Calu3 (cell line): ENCODE results near the gene ENPP1. TPM values are rescaled to one million over a fixed set of nuclear protein-coding genes. Genes with fewer than 3 reads are reported as not detected.

Source experiments
- BruUV-seq: library from RNA; stranded (reverse); fragments of 400-500 nt; replicated peaks from 2 replicates; lab custom pipeline; 2021; lab: Mats Ljungman, UMichigan
- CTCF ChIA-PET: fragments of 300-600 bp; sonication (Branson Sonifier 250); formaldehyde crosslinking; loops from one replicate; lab custom pipeline; 2022; ENCODE audit warnings: antibody characterized with exemption; lab: Charles Lee
- DNase-seq: peaks from one replicate; pipeline ENCODE4 v3.0.0; 2022
- H3K27ac Mint-ChIP-seq: one replicate; pipeline ENCODE4 v1.8.0; 2022; ENCODE audit warnings: mixed read lengths; ENCODE audit not compliant: unreplicated experiment
- H3K27me3 Mint-ChIP-seq: one replicate; pipeline ENCODE4 v1.8.0; 2022; ENCODE audit warnings: mixed read lengths; ENCODE audit not compliant: unreplicated experiment
- H3K36me3 Mint-ChIP-seq: one replicate; pipeline ENCODE4 v1.8.0; 2022; ENCODE audit warnings: mild to moderate bottlenecking, moderate library complexity, mixed read lengths; ENCODE audit not compliant: insufficient read depth, unreplicated experiment
- H3K4me1 Mint-ChIP-seq: one replicate; pipeline ENCODE4 v1.8.0; 2022; ENCODE audit warnings: mild to moderate bottlenecking, low read depth, mixed read lengths; ENCODE audit not compliant: unreplicated experiment
- H3K4me3 Mint-ChIP-seq: one replicate; pipeline ENCODE4 v1.8.0; 2022; ENCODE audit warnings: mild to moderate bottlenecking, low read depth, moderate library complexity, mixed read lengths; ENCODE audit not compliant: unreplicated experiment
- H3K9me3 Mint-ChIP-seq: one replicate; pipeline ENCODE4 v1.8.0; 2022; ENCODE audit warnings: low read depth, mixed read lengths; ENCODE audit not compliant: unreplicated experiment
- intact Hi-C: fragments of 100-400 bp; cut with micrococcal nuclease; formaldehyde crosslinking; loops from one replicate; pipeline ENCODE4 v1.10.0; 2022; ENCODE audit not compliant: unreplicated experiment
- total RNA-seq: library from RNA; stranded (reverse); gene quantifications from 2 replicates; pipeline ENCODE4 v1.2.3, GENCODE V29; 2022
- TF ChIP-seq, protein P1 (sequence below): fragments of 200-600 bp; IDR thresholded peaks from one replicate; pipeline ENCODE4 v1.8.0; 2022; ENCODE audit warnings: antibody characterized with exemption; ENCODE audit not compliant: unreplicated experiment

The ENPP1 gene
- total RNA-seq, 1 experiment from 2014 or later: 7.7 TPM

DNA sequence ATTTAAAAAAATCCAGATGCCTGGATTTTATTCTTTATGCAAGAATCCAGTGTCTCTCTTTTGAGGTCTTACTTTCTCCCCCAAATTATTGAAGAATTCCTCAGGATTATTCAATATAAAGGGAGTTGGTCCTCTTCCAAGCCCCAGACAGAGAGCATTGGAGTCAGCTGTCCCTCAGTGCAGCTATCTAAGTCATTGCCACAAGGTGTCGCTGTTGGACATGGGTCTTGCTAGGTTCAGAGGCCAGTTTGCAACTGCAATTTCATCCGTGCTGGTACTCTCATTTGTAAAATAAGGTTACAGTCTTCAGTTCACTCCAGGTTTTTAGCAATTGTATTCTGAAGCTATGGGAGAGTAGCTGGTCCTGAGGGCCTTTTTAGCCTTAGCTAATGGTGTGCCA, 115.5 kb downstream of the ENPP1 start:
- intact Hi-C loops: no loop called here
- peak; percentile 61 for DNase-seq
- H3K27ac Mint-ChIP-seq: no peak overlapping the region
- BruUV-seq: no TSS peak
- no peaks in the 10 kb centered on the region for H3K36me3 Mint-ChIP-seq
- H3K4me3 Mint-ChIP-seq: no peak overlapping the region
- H3K4me1 Mint-ChIP-seq: no peaks in the 10 kb centered on the region
- CTCF ChIA-PET: interaction anchor here (0.8 to 4.1 kb wide), 7 partner anchors 8 to 375 kb away, joined by 3 to 27 read pairs (median 5); no protein-coding TSS in a partner anchor
- H3K9me3 Mint-ChIP-seq: peaks cover 5% of the 10 kb centered on the region
- TF ChIP-seq, protein P1, sequence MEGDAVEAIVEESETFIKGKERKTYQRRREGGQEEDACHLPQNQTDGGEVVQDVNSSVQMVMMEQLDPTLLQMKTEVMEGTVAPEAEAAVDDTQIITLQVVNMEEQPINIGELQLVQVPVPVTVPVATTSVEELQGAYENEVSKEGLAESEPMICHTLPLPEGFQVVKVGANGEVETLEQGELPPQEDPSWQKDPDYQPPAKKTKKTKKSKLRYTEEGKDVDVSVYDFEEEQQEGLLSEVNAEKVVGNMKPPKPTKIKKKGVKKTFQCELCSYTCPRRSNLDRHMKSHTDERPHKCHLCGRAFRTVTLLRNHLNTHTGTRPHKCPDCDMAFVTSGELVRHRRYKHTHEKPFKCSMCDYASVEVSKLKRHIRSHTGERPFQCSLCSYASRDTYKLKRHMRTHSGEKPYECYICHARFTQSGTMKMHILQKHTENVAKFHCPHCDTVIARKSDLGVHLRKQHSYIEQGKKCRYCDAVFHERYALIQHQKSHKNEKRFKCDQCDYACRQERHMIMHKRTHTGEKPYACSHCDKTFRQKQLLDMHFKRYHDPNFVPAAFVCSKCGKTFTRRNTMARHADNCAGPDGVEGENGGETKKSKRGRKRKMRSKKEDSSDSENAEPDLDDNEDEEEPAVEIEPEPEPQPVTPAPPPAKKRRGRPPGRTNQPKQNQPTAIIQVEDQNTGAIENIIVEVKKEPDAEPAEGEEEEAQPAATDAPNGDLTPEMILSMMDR: peak; percentile 62
- H3K27me3 Mint-ChIP-seq: no peaks in the 10 kb centered on the region

DNA sequence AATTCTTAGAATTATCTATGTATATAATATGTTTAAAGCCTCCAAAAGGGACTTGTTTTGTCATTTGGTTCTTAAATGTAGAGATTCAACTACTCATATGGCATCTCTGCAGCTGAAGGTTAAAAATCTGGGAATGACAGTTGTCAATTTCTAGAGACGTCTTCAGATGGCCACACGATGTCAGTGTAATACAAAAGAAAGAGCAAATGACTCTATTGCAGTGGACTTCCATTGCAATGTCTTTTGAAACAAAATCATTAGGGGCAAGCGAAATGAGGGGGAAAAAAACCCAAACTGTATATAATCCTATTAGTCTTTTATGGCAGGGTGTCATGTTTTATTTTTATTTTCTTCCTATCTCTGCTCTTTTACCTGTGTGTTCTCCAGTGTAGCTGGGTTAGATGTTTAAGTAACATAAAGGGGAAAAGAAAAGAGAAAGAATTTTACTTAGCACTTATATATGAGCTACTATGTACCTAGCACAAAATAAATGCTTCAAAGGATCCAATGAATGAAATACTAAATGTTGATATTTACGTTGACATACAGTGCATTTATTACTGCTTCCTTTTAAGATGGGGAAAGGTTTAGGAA, 117.2 kb downstream of the ENPP1 start:
- TF ChIP-seq, protein P1: peak; percentile 36
- no peaks in the 10 kb centered on the region for H3K36me3 Mint-ChIP-seq
- no peaks in the 10 kb centered on the region for H3K27me3 Mint-ChIP-seq
- no peak for DNase-seq
- no TSS peak for BruUV-seq
- H3K9me3 Mint-ChIP-seq: no peaks in the 10 kb centered on the region
- no peak overlapping the region for H3K4me3 Mint-ChIP-seq
- intact Hi-C loops: loop anchor here (1.0 kb wide), 3 partner anchors 236 to 373 kb away; no protein-coding TSS in a partner anchor
- no peak overlapping the region for H3K27ac Mint-ChIP-seq
- no peaks in the 10 kb centered on the region for H3K4me1 Mint-ChIP-seq
- CTCF ChIA-PET: interaction anchor here (0.6 to 4.1 kb wide), 16 partner anchors 10 to 559 kb away, joined by 3 to 27 read pairs (median 4); partner anchors contain the start of gene CCN2

DNA sequence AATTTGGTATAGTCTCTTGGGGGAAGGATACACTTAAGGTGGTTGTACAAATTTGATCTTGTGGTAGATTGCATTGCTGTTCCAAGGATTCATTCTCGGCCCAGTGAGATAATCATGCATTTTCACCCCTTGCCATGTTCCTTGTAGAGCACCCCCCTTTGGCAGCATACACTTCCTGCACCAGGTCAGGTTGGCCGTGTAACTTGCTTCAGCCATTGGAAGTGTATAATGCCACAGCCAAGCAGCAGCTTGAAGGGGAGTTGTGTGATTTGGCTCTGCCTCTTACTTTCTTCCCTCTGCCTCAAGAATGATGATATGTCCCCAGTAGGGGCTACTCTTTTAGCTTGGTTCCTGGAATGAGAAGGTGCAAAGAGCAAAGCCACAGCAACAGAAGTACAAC, 121.4 kb downstream of the ENPP1 start:
- Mint-ChIP-seq H3K4me1 (no peaks in the 10 kb centered on the region), H3K27ac (no peak overlapping the region), H3K36me3 (no peaks in the 10 kb centered on the region), H3K4me3 (no peak overlapping the region), H3K9me3 (no peaks in the 10 kb centered on the region), H3K27me3 (no peaks in the 10 kb centered on the region)
- intact Hi-C loops: no loop called here
- DNase-seq: no peak
- TF ChIP-seq, protein P1: no peak
- CTCF ChIA-PET: no interaction called here
- no TSS peak for BruUV-seq

DNA sequence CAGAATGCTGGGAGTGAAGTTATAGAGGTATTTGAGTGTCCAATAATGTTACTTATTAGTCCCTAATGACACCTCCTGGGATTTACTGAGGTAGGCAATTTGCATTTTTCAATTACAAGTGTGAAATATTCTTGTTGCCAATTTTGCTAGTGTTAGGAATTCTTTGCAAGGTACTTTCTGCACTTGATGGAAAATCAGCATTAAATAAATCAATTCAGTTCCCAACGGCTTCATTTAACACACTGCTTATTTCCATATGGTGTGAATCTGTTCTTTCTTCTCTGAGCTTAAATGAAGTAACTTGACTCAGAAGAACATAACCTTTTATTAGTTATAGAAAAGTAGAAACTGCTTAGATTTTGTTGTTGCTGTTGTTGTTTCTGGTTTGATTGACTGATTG, 122.2 kb downstream of the ENPP1 start:
- Mint-ChIP-seq H3K36me3 (no peaks in the 10 kb centered on the region), H3K4me1 (no peaks in the 10 kb centered on the region), H3K27me3 (no peaks in the 10 kb centered on the region), H3K27ac (no peak overlapping the region), H3K9me3 (no peaks in the 10 kb centered on the region), H3K4me3 (no peak overlapping the region)
- intact Hi-C loops: no loop called here
- TF ChIP-seq, protein P1: no peak
- CTCF ChIA-PET: no interaction called here
- no peak for DNase-seq
- no TSS peak for BruUV-seq
